Suprapubic skin (tissue), 3 donors: Measurements from ENCODE around the gene DVL1.

Experiments
- CTCF ChIP-seq, 2 donors: fragments of 200-600 bp in 1 of 2; fragments of 450-650 bp in 1 of 2; sonication (generic) in 1 of 2; IDR thresholded peaks; one replicate each; pipeline ENCODE4 v1.5.1; 2016 to 2019; ENCODE audit warnings: antibody characterized with exemption in 2 of 2, mild to moderate bottlenecking in 1 of 2, moderate library complexity in 1 of 2
- EP300 ChIP-seq: sonication (generic); formaldehyde crosslinking; IDR thresholded peaks from one replicate; pipeline ENCODE4 v1.6.1; 2017; ENCODE audit warnings: antibody characterized with exemption
- POLR2A ChIP-seq, 2 donors: fragments of 450-650 bp; IDR thresholded peaks; one replicate each; pipeline ENCODE4 v1.6.1; 2017; ENCODE audit warnings: antibody characterized with exemption in 2 of 2, mild to moderate bottlenecking in 2 of 2, moderate library complexity in 2 of 2

GRCh38 chr1:1332774-1333480 is 16.3 kb downstream of the DVL1 start:
- TF ChIP-seq POLR2A (IDR thresholded peaks at IDR 0.05), result no peak
- no peak for TF ChIP-seq CTCF (IDR thresholded peaks at IDR 0.05)
- no peak for TF ChIP-seq EP300
